ENCODE measurements around the gene HTT-AS.

HTT-AS gene

GRCh38 chr4:3077796-3078195 lies 3.5 kb upstream of the HTT-AS start:
- no peaks in the 10 kb centered on the region for H3K27me3 ChIP-seq (replicated peaks; ENCODE audit: insufficient read depth, low read length)
- H3K9me3 ChIP-seq (replicated peaks; ENCODE audit: insufficient read depth, low read length) = no peaks in the 10 kb centered on the region
- TF ChIP-seq, protein P1, sequence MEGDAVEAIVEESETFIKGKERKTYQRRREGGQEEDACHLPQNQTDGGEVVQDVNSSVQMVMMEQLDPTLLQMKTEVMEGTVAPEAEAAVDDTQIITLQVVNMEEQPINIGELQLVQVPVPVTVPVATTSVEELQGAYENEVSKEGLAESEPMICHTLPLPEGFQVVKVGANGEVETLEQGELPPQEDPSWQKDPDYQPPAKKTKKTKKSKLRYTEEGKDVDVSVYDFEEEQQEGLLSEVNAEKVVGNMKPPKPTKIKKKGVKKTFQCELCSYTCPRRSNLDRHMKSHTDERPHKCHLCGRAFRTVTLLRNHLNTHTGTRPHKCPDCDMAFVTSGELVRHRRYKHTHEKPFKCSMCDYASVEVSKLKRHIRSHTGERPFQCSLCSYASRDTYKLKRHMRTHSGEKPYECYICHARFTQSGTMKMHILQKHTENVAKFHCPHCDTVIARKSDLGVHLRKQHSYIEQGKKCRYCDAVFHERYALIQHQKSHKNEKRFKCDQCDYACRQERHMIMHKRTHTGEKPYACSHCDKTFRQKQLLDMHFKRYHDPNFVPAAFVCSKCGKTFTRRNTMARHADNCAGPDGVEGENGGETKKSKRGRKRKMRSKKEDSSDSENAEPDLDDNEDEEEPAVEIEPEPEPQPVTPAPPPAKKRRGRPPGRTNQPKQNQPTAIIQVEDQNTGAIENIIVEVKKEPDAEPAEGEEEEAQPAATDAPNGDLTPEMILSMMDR (IDR thresholded peaks at IDR 0.05; ENCODE audit: low read length) = no peak
- TF ChIP-seq EZH2phosphoT487 (IDR thresholded peaks at IDR 0.05; ENCODE audit: low read length) (no peak), EZH2 (optimal IDR thresholded peaks at IDR 0.05; ENCODE audit: low read depth, low read length) (no peak)
- peaks cover 4% of the 10 kb centered on the region; the same call in 1 of the 2 replicates for H3F3A ChIP-seq (ENCODE audit: insufficient read depth, low read length)
- peaks cover 76% of the 10 kb centered on the region for H3K79me2 ChIP-seq (ENCODE audit: low read length)
- H3K9me2 ChIP-seq (replicated peaks; ENCODE audit: insufficient read depth, low read length) = no peaks in the 10 kb centered on the region
- peaks cover 5% of the 10 kb centered on the region; the same call in 1 of the 2 replicates for H4K20me1 ChIP-seq (ENCODE audit: insufficient read depth, low read length)
- no peak overlapping the region for H3K4me2 ChIP-seq (ENCODE audit: low read depth, low read length)
- no peak overlapping the region for H3K4me3 ChIP-seq (ENCODE audit: low read length)
- no peaks in the 10 kb centered on the region for H3K36me3 ChIP-seq (replicated peaks; ENCODE audit: insufficient read depth, low read length)
- H3K27ac ChIP-seq (ENCODE audit: low read length) = no peak overlapping the region
- no peak overlapping the region for H2AFZ ChIP-seq (ENCODE audit: low read length)
- DNase-seq = no peak
- H3K9ac ChIP-seq (ENCODE audit: low read length) = no peak overlapping the region
- H3K4me1 ChIP-seq (ENCODE audit: low read length) = peaks cover 8% of the 10 kb centered on the region

DNA sequence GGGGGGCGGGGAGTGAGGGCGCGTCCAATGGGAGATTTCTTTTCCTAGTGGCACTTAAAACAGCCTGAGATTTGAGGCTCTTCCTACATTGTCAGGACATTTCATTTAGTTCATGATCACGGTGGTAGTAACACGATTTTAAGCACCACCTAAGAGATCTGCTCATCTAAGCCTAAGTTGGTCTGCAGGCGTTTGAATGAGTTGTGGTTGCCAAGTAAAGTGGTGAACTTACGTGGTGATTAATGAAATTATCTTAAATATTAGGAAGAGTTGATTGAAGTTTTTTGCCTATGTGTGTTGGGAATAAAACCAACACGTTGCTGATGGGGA lies 1.3 kb upstream of the HTT-AS start:
- Histone ChIP-seq H3K79me2 (ENCODE audit: low read length) (peaks cover 56% of the 10 kb centered on the region), H3F3A (ENCODE audit: insufficient read depth, low read length) (peaks cover 4% of the 10 kb centered on the region; the same call in 1 of the 2 replicates), H3K36me3 (replicated peaks; ENCODE audit: insufficient read depth, low read length) (no peaks in the 10 kb centered on the region), H4K20me1 (ENCODE audit: insufficient read depth, low read length) (peaks cover 5% of the 10 kb centered on the region; the same call in 1 of the 2 replicates), H3K4me1 (ENCODE audit: low read length) (peaks cover 8% of the 10 kb centered on the region), H2AFZ (ENCODE audit: low read length) (no peak overlapping the region), H3K9me3 (replicated peaks; ENCODE audit: insufficient read depth, low read length) (no peaks in the 10 kb centered on the region), H3K27me3 (replicated peaks; ENCODE audit: insufficient read depth, low read length) (peaks cover 15% of the 10 kb centered on the region), H3K4me2 (ENCODE audit: low read depth, low read length) (peak overlapping the region; percentile 69), H3K4me3 (ENCODE audit: low read length) (peak overlapping the region; percentile 91), H3K9ac (ENCODE audit: low read length) (peak overlapping the region; percentile 47; the same call in 1 of the 2 replicates), H3K27ac (ENCODE audit: low read length) (no peak overlapping the region), H3K9me2 (replicated peaks; ENCODE audit: insufficient read depth, low read length) (no peaks in the 10 kb centered on the region)
- TF ChIP-seq, protein P1 (IDR thresholded peaks at IDR 0.05; ENCODE audit: low read length) = no peak
- TF ChIP-seq EZH2phosphoT487 (IDR thresholded peaks at IDR 0.05; ENCODE audit: low read length) (no peak), EZH2 (optimal IDR thresholded peaks at IDR 0.05; ENCODE audit: low read depth, low read length) (no peak)
- DNase-seq = no peak

DNA sequence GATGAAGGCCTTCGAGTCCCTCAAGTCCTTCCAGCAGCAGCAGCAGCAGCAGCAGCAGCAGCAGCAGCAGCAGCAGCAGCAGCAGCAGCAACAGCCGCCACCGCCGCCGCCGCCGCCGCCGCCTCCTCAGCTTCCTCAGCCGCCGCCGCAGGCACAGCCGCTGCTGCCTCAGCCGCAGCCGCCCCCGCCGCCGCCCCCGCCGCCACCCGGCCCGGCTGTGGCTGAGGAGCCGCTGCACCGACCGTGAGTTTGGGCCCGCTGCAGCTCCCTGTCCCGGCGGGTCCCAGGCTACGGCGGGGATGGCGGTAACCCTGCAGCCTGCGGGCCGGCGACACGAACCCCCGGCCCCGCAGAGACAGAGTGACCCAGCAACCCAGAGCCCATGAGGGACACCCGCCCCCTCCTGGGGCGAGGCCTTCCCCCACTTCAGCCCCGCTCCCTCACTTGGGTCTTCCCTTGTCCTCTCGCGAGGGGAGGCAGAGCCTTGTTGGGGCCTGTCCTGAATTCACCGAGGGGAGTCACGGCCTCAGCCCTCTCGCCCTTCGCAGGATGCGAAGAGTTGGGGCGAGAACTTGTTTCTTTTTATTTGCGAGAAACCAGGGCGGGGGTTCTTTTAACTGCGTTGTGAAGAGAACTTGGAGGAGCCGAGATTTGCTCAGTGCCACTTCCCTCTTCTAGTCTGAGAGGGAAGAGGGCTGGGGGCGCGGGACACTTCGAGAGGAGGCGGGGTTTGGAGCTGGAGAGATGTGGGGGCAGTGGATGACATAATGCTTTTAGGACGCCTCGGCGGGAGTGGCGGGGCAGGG lies 711 bp upstream of the HTT-AS start:
- peak overlapping the region; percentile 91 for H3K4me3 ChIP-seq (ENCODE audit: low read length)
- peak overlapping the region; percentile 81 for H3K9ac ChIP-seq (ENCODE audit: low read length)
- no peaks in the 10 kb centered on the region for H3K36me3 ChIP-seq (replicated peaks; ENCODE audit: insufficient read depth, low read length)
- H3F3A ChIP-seq (ENCODE audit: insufficient read depth, low read length) = peaks cover 4% of the 10 kb centered on the region; the same call in 1 of the 2 replicates
- TF ChIP-seq EZH2phosphoT487 (IDR thresholded peaks at IDR 0.05; ENCODE audit: low read length) = no peak
- no peak for TF ChIP-seq EZH2 (optimal IDR thresholded peaks at IDR 0.05; ENCODE audit: low read depth, low read length)
- TF ChIP-seq, protein P1 (IDR thresholded peaks at IDR 0.05; ENCODE audit: low read length) = no peak
- H3K9me2 ChIP-seq (replicated peaks; ENCODE audit: insufficient read depth, low read length) = no peaks in the 10 kb centered on the region
- peaks cover 50% of the 10 kb centered on the region for H3K79me2 ChIP-seq (ENCODE audit: low read length)
- H3K4me1 ChIP-seq (ENCODE audit: low read length) = peaks cover 8% of the 10 kb centered on the region
- H3K4me2 ChIP-seq (ENCODE audit: low read depth, low read length) = peak overlapping the region; percentile 69
- no peaks in the 10 kb centered on the region for H3K9me3 ChIP-seq (replicated peaks; ENCODE audit: insufficient read depth, low read length)
- H3K27ac ChIP-seq (ENCODE audit: low read length) = peak overlapping the region; percentile 71; the same call in 1 of the 2 replicates
- DNase-seq = peak; percentile 18
- H4K20me1 ChIP-seq (ENCODE audit: insufficient read depth, low read length) = peaks cover 5% of the 10 kb centered on the region; the same call in 1 of the 2 replicates
- H2AFZ ChIP-seq (ENCODE audit: low read length) = peak overlapping the region; percentile 74
- peaks cover 18% of the 10 kb centered on the region for H3K27me3 ChIP-seq (replicated peaks; ENCODE audit: insufficient read depth, low read length)

All from MM.1S (cell line).